Measurements from ENCODE around the gene ITGBL1.

The ITGBL1 gene

GRCh38 chr13:101452519-101453485 lies at the start of gene ITGBL1:
ITGBL1 (plus strand) TSS chr13:101452675; CDS start chr13:101452834, 159 bp downstream.
- no peak for DNase-seq (ENCODE audit: low spot score)

DNA sequence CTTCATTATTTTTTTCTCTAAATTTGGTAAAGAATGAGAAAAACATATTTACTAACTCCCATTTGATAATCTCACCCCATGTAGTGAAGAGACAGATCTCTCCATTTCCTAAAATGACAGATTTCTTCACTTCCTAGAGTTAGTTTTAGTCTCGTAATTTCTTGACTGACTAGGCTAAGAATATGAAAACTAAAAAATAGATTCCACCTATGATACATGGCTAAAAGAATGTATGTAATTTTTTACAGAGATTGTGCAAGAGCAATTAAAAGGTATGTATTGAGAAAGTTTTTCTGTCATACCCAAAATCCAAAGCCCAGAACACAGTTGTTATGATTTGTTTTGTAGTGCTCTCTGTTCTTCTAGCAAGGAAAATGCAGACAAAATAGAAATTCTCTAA lies 45.7 kb upstream of the ITGBL1 start:
- no peak for DNase-seq (ENCODE audit: low spot score)

DNA sequence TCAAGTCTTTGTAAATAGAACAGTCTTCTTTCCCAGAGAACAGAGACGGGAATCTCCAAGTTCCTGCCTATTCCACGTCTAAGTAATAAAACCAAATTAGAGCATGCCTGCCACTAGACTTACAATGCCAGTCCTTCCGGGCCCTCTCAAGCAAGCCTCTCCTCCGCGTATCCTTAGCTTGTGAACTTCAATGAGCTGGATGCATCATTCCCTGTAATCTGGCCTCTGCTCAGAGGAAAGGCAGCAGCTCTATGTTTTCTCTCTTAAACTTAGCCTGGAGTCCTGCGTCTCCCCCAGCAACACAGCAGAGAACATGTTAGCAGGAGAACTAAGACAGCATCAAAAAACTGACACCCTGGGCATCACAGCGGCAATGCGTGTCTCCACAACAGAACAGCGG lies 44.3 kb upstream of the ITGBL1 start:
- no peak for DNase-seq (ENCODE audit: low spot score)

- DNase-seq (ENCODE audit: low spot score) = no peak
Measured at GRCh38 chr13:101408992-101409656, 43.4 kb upstream of the ITGBL1 start.

DNA sequence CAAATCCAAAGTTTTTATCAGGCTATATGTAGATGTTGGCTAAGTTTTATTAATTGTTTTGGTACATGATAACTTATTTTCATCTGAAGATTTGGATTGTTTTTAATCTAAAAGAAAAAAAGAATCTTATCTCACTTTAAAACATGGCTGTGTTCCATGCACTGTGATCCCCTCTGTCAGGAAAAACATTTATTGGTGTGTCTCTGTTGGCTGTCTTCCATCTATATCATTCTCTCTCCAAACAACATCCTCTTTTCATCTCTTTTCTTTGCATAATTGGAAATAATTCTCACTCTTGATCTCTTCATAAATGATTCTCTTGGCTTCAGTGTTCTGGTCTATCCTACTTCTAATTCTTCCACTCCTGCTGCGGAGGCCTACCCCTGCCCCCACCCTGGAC lies 40.4 kb upstream of the ITGBL1 start:
- no peak for DNase-seq (ENCODE audit: low spot score)

GRCh38 chr13:101415358-101416174 lies 36.9 kb upstream of the ITGBL1 start:
- no peak for DNase-seq (ENCODE audit: low spot score)

- no peak for DNase-seq (ENCODE audit: low spot score)
Measured at GRCh38 chr13:101416181-101417042, 36.1 kb upstream of the ITGBL1 start, which contains the start of gene NALCN. NALCN (minus strand) TSS chr13:101416508; CDS start chr13:101399126, 17,382 bp downstream.

- DNase-seq (ENCODE audit: low spot score) = no peak
Measured at GRCh38 chr13:101417043-101417406, 35.5 kb upstream of the ITGBL1 start.

DNA sequence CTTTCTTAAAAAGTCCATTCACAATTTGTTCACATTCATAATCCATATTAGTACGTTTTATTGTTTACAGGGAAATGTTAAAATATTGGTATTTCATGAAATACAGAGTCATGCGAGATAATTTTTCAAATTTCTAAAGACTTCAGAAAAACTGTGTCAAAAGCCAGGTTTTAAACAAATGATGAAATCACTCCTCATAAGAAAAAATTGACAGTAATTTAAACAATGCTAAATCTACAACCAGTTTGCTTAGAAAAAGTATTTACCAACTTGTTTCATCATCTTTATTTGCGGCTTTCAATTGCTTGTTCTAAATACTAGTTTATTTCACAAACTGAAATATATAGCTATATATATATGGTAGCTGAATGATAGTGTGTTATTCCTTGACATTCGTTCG lies 35.0 kb upstream of the ITGBL1 start:
- no peak for DNase-seq (ENCODE audit: low spot score)

DNA sequence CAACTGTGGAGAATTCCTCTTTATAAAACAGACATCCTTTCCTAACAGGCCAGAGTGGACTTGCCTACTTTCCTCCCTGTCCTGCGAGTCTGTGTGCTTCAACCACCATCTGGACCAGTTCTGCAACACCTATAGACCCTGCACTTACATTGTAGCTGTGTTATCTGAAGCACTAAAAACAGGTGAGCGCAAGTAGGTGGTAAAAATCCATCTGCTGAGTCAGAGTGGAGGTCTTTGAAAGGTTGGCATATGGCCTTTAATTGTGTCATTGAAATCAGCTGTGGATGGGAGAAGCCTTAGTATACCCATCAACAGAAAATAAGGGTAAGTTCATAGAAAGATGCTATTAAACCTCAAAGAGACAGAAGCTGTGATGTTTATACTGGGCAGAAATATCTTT lies 28.6 kb upstream of the ITGBL1 start:
- DNase-seq (ENCODE audit: low spot score) = no peak

- DNase-seq (ENCODE audit: low spot score) = no peak
Measured at GRCh38 chr13:101424381-101425155, 27.9 kb upstream of the ITGBL1 start.

GRCh38 chr13:101425156-101425471 lies 27.4 kb upstream of the ITGBL1 start:
- no peak for DNase-seq (ENCODE audit: low spot score)

DNA sequence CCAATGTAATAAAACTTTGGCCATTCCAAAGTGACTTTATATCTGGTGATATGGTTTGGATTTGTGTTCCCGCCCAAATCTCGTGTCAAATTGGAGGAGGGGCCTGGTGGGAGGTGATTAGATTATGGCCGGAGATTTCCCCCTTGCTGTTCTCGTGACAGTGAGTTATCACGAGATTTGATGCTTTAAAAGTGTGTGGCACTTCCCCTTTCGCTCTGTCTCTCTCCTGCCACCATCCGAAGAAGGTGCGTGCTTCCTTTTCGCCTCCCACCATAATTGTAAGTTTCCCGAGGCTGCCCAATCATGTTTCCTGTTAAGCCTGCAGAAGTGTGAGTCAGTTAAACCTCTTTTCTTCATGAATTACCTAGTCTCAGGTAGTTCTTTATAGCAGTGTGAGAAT lies 26.9 kb upstream of the ITGBL1 start:
- no peak for DNase-seq (ENCODE audit: low spot score)

DNA sequence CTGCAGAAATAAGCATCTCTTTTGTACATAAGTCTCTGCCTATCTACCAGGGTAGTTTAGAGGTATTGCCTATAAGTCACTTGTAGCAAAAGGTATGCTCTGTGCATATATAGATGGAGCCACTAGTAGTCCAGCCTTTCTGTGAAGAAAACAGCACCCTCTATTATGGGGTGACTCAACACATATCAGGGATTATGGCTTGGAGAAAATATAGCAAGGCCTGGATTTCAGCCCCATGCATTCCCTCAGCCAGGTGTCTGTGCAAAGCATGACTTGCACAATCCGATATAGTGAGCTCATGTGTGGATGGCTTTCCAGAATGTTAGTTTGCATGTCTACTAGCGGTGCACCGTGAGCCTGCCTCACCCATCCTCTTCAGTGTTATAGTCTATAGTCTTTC lies 22.7 kb upstream of the ITGBL1 start:
- no peak for DNase-seq (ENCODE audit: low spot score)

DNA sequence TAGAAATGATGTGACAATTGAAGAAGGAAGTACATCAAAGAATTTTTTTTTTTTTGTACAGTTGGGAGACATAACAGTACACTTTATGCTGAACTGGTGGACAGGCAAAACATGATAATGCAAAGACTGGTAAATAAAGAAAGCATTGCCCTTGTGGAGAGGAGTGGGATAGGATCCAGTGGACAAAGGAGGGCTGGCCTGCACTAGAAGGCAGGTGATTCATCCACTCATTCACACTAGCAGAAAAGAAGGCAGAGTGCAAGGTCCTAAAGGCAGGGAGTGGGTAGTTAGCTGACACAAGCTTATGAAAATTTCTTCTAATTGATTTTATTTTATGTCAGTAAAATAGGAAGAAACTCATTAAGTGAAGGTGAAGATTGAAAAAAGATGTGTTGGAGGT lies 18.6 kb upstream of the ITGBL1 start:
- no peak for DNase-seq (ENCODE audit: low spot score)

DNA sequence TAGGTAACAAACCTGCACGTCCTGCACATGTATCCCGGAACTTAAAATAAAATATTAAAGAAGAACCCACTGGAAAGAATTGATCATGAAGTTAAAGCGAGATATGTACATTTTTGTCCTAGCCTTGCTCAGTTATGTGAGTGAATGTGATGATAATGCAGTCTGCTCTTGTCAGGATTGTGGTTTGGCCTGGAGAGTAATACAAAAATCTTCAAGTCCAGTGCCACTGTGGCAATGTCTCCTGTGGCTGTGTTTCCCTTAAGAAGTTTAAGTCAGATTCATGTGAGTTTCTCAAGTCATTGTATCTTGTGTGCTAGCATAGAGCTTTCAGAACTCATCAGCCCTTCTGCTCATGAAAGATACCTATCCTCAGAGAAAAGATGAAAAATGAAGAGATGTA lies 18.0 kb upstream of the ITGBL1 start:
- DNase-seq (ENCODE audit: low spot score) = no peak

DNA sequence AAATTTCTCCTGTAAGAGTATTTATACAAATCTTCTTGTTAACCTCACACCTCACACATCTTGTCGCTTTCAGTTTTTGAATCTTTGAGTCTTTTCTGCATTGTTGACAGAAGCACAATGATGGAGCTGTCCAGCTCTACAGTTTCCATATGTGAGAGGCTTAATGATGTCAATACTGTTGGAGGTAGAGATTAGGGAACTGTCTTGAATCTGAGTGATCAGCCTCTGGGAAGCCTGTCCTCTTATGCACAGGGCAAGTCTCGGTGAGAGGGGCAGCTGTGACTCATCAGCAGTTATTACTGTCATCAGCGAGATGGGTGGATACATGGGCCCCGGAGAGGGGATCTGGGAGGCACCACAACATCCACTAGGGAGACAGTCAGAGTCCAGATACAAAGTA lies 4.6 kb upstream of the ITGBL1 start:
- no peak for DNase-seq (ENCODE audit: low spot score)

- DNase-seq (ENCODE audit: low spot score) = no peak
Measured at GRCh38 chr13:101449790-101450748, 2.4 kb upstream of the ITGBL1 start.

- DNase-seq (ENCODE audit: low spot score) = no peak
Measured at GRCh38 chr13:101450749-101451130, 1.7 kb upstream of the ITGBL1 start.

GRCh38 chr13:101451641-101452040 lies 834 bp upstream of the ITGBL1 start:
- no peak for DNase-seq (ENCODE audit: low spot score)

Measured in CD4-positive, alpha-beta T cell treated with Interleukin-6 at 100 ng/mL for 8 hours (primary cell).